Upper lobe of left lung (tissue), 6 donors: ENCODE results near the gene IRX2. TPM values are rescaled to one million over a fixed set of nuclear protein-coding genes. Genes with fewer than 3 reads are reported as not detected.

Source experiments
- ATAC-seq, 2 donors: fragments of 200-7000 bp; cut with Tn5 transposase; one replicate each; pipeline ENCODE4 v1.9.1; 2022; ENCODE audit warnings: mild to moderate bottlenecking in 2 of 2, moderate library complexity in 2 of 2; ENCODE audit not compliant: low FRiP score in 2 of 2
- DNase-seq, 2 donors: peaks; one replicate each; pipeline ENCODE4 v3.0.0-alpha.2; 2019 to 2020
- H3K27ac ChIP-seq, 4 donors: fragments of 200-600 bp; sonication (generic); one replicate each; pipeline ENCODE4 v1.5.1; 2016 to 2019
- H3K27me3 ChIP-seq, 4 donors: fragments of 200-600 bp; sonication (generic); one replicate each; pipeline ENCODE4 v1.5.1; 2017 to 2019
- H3K36me3 ChIP-seq, 4 donors: fragments of 200-600 bp; sonication (generic); one replicate each; pipeline ENCODE4 v1.5.1; 2016 to 2019
- H3K4me1 ChIP-seq, 4 donors: fragments of 200-600 bp; sonication (generic); one replicate each; pipeline ENCODE4 v1.5.1; 2018 to 2019
- H3K4me3 ChIP-seq, 4 donors: fragments of 200-600 bp; sonication (generic); one replicate each; pipeline ENCODE4 v1.5.1; 2017 to 2019; ENCODE audit warnings: mild to moderate bottlenecking in 2 of 4, moderate library complexity in 1 of 4
- H3K9me3 ChIP-seq, 4 donors: fragments of 200-600 bp; sonication (generic); one replicate each; pipeline ENCODE4 v1.5.1; 2018 to 2019
- EP300 ChIP-seq, 4 donors: sonication (generic); formaldehyde crosslinking; IDR thresholded peaks; one replicate each; pipeline ENCODE4 v1.5.1; 2017; ENCODE audit warnings: antibody characterized with exemption in 4 of 4, control low read depth in 2 of 4
- POLR2A ChIP-seq, 4 donors: fragments of 450-650 bp; IDR thresholded peaks; one replicate each; pipeline ENCODE4 v1.5.1; 2016 to 2017; ENCODE audit warnings: antibody characterized with exemption in 4 of 4, mild to moderate bottlenecking in 2 of 4
- POLR2AphosphoS5 ChIP-seq, 2 donors: sonication (generic); formaldehyde crosslinking; IDR thresholded peaks; one replicate each; pipeline ENCODE4 v1.5.1; 2017; ENCODE audit warnings: antibody characterized with exemption in 2 of 2
- WGBS, 2 donors: methylation state at CpG; one replicate each; pipeline ENCODE4 v1.1.5; 2017 to 2018; 5-methylcytosine and 5-hydroxymethylcytosine counted together
- total RNA-seq, 6 donors: library from RNA; depleted of rRNA in 4 of 6; stranded (reverse); fragments of >200 nt in 4 of 6; gene quantifications; one replicate each; pipeline versions ENCODE4 v1.1.0 to v1.2.1, GENCODE V29; 2016 to 2021
- TF ChIP-seq, protein P1 (sequence below), 6 experiments: fragments of 450-650 bp in 4 of 6; fragments of 200-600 bp in 2 of 6; sonication (generic) in 2 of 6; IDR thresholded peaks; one replicate each; pipeline ENCODE4 v1.5.1; 2016 to 2019; ENCODE audit warnings: antibody characterized with exemption in 6 of 6
- donor health status: DM: no; HTN: no; CAD: no; lungs with moderate emphysema.
- donor health status: DM: no; HTN: yes; CAD: no; lungs with severe emphysema.

The IRX2 gene
- total RNA-seq, 6 donors from 2014 or later: 53.2 to 131 (median 106) TPM

DNA sequence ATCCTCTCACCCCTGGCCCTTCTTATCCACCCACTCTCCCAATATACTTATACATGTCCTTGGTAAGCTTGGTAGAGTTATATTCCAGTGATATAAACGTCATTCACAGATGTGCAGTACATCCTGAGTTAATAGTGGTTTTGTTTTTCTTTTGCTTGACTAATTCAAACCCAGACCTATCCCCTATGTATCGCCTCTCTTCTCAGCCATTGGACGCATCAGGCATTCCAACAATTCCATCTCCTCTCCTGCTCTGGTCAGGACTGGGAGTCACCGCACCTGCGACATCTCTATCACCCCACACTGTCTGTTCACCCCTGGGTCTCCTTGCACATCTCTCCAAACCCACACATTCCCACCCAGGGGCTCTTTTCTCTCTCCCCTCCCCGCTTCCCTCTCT, 21.9 kb upstream of the IRX2 start:
- H3K36me3 ChIP-seq: no peaks in the 10 kb centered on the region
- no peaks in the 10 kb centered on the region for H3K9me3 ChIP-seq
- no peaks in the 10 kb centered on the region for H3K4me1 ChIP-seq
- no peaks in the 10 kb centered on the region for H3K27me3 ChIP-seq
- TF ChIP-seq POLR2A (IDR thresholded peaks at IDR 0.05) (no peak), POLR2AphosphoS5 (IDR thresholded peaks at IDR 0.05) (no peak), EP300 (IDR thresholded peaks at IDR 0.05) (no peak)
- TF ChIP-seq, protein P1, sequence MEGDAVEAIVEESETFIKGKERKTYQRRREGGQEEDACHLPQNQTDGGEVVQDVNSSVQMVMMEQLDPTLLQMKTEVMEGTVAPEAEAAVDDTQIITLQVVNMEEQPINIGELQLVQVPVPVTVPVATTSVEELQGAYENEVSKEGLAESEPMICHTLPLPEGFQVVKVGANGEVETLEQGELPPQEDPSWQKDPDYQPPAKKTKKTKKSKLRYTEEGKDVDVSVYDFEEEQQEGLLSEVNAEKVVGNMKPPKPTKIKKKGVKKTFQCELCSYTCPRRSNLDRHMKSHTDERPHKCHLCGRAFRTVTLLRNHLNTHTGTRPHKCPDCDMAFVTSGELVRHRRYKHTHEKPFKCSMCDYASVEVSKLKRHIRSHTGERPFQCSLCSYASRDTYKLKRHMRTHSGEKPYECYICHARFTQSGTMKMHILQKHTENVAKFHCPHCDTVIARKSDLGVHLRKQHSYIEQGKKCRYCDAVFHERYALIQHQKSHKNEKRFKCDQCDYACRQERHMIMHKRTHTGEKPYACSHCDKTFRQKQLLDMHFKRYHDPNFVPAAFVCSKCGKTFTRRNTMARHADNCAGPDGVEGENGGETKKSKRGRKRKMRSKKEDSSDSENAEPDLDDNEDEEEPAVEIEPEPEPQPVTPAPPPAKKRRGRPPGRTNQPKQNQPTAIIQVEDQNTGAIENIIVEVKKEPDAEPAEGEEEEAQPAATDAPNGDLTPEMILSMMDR (IDR thresholded peaks at IDR 0.05): no peak
- H3K27ac ChIP-seq: no peak overlapping the region
- H3K4me3 ChIP-seq: no peak overlapping the region
- no peak for ATAC-seq
- DNase-seq: no peak
- WGBS, 2 donors: 82 to 88% methylated on average over 6 of the region's 6 CpGs

DNA sequence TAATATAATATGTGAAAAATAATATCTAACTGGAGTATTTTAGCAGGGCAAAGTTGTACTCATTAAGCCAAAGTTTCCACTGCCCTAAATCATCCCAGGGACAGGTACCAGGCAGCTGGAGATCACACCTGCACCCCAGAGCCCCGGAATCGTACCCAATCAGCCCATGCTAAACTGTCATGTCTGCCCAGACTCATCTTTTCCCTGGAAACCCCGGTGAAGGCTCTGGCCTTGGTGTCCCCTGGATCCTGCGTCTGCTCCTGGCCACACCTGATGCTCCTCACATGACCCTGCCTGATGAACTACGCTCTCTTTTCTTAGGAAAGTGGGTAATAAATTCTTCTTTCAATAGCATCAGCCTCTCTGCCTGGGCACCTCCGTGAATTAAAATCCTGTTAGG, 15.6 kb upstream of the IRX2 start:
- Histone ChIP-seq H3K36me3 (no peaks in the 10 kb centered on the region), H3K27ac (no peak overlapping the region), H3K9me3 (no peaks in the 10 kb centered on the region), H3K27me3 (no peaks in the 10 kb centered on the region), H3K4me1 (no peaks in the 10 kb centered on the region), H3K4me3 (no peak overlapping the region)
- 82 to 83% methylated on average over 6 of the region's 6 CpGs for WGBS, 2 donors
- DNase-seq: no peak
- TF ChIP-seq EP300 (IDR thresholded peaks at IDR 0.05) (no peak), POLR2AphosphoS5 (IDR thresholded peaks at IDR 0.05) (no peak), POLR2A (IDR thresholded peaks at IDR 0.05) (no peak)
- TF ChIP-seq, protein P1 (IDR thresholded peaks at IDR 0.05): no peak
- ATAC-seq: peak in 1 of 2 donors; percentile 40

DNA sequence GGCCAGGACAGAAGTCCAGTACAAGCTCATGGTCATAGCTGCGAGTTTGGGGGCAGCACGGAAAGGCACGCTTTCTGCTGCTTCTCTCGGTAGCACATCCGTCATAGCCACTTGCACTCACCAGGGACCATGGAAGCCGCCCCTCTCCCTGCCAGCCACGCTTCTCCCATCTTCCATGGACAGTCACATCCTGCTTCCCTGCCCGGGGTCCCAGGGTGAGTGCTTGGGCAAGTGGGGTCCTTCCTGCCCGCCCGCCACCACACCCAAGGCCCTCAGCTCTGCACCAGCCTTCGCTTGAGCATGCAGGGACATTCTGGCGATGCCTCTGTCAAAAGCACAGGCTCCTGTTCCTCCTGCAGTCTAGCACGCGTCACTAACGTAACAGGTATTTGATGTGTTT, 13.1 kb upstream of the IRX2 start:
- Histone ChIP-seq H3K4me1 (no peaks in the 10 kb centered on the region), H3K36me3 (no peaks in the 10 kb centered on the region), H3K27ac (no peak overlapping the region), H3K9me3 (no peaks in the 10 kb centered on the region), H3K4me3 (no peak overlapping the region), H3K27me3 (no peaks in the 10 kb centered on the region)
- no peak for ATAC-seq
- no peak for DNase-seq
- 81 to 91% methylated on average over 12 to 15 of the region's 15 CpGs for WGBS, 2 donors
- TF ChIP-seq POLR2AphosphoS5 (IDR thresholded peaks at IDR 0.05) (no peak), POLR2A (IDR thresholded peaks at IDR 0.05) (no peak), EP300 (IDR thresholded peaks at IDR 0.05) (no peak)
- TF ChIP-seq, protein P1 (IDR thresholded peaks at IDR 0.05): no peak

DNA sequence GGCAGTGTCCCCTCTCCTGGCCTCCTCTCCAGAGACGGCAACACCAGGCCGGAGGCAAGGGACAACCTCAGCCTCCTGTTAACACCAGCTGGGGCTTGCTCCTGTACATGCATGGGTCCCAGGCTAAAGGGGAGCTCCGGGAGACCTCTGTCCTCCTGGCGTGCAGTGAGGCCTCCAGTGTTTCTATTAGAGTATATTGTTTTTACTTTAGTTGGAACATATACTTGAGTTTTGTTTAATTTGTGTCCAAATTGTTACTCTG, 12.0 kb upstream of the IRX2 start:
- Histone ChIP-seq H3K4me3 (no peak overlapping the region), H3K27ac (no peak overlapping the region), H3K27me3 (no peaks in the 10 kb centered on the region), H3K9me3 (no peaks in the 10 kb centered on the region), H3K36me3 (no peaks in the 10 kb centered on the region), H3K4me1 (no peaks in the 10 kb centered on the region)
- ATAC-seq: no peak
- 86 to 90% methylated on average over 4 of the region's 4 CpGs for WGBS, 2 donors
- no peak for TF ChIP-seq POLR2AphosphoS5 (IDR thresholded peaks at IDR 0.05)
- no peak for TF ChIP-seq POLR2A (IDR thresholded peaks at IDR 0.05)
- TF ChIP-seq, protein P1 (IDR thresholded peaks at IDR 0.05): no peak
- no peak for TF ChIP-seq EP300 (IDR thresholded peaks at IDR 0.05)
- DNase-seq: no peak

DNA sequence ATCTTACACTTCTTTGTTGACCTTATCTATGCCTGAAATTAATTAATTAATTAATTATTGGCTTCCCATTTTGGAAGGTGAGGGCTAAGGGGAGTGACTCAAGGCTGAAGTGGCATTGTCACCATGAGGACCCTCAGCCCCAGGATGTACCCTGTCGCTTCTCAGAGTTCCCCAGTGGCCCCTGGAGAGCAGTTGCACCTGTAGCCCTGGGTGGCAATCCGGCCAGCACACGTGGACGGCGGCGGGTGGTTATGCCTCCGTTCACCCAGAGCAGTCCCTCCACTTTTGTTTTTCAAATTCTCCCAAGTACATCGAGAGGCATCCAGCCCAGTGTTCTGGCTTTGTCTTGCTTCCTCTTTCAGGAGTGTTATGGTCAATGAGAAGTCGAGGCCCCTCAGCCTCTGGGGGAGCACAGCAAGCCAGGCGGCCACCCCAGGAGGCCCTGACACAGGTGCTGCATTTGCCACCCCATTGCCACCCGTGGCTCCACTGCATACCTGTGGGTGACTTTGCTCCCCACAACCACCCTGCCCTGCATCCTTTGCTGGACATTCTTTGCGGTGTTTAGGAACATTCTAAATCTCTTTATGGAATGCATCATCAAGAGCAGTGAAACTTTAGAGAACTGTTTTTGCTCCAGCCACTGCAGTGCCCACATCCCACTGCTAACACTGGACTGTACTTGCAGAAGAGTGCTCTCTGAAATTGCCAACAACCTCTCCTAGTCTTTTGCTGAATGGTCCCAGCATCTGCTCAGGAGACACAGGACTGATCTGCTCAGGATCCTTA, 11.5 kb upstream of the IRX2 start:
- Histone ChIP-seq H3K27ac (no peak overlapping the region), H3K36me3 (no peaks in the 10 kb centered on the region), H3K4me1 (peaks cover 0 to 2% (median 0%) of the 10 kb centered on the region in 4 donors), H3K27me3 (no peaks in the 10 kb centered on the region), H3K9me3 (no peaks in the 10 kb centered on the region), H3K4me3 (no peak overlapping the region)
- no peak for ATAC-seq
- DNase-seq: no peak
- TF ChIP-seq, protein P1 (IDR thresholded peaks at IDR 0.05): no peak
- no peak for TF ChIP-seq POLR2A (IDR thresholded peaks at IDR 0.05)
- TF ChIP-seq POLR2AphosphoS5 (IDR thresholded peaks at IDR 0.05): no peak
- no peak for TF ChIP-seq EP300 (IDR thresholded peaks at IDR 0.05)
- WGBS, 2 donors: 67 to 84% methylated on average over 11 to 12 of the region's 12 CpGs
